K562 (cell line): ENCODE results near the gene CCDC194. TPM values are rescaled to one million over a fixed set of nuclear protein-coding genes. Genes with fewer than 3 reads are reported as not detected.

Source experiments
- BRD9 ChIP-seq: fragments of 450-650 bp; IDR thresholded peaks from 2 replicates; pipeline ENCODE4 v1.6.1; 2018; ENCODE audit warnings: low read depth; ENCODE audit not compliant: partially characterized antibody
- CBX8 ChIP-seq: fragments of 200-600 bp; sonication (generic); IDR thresholded peaks from 2 replicates; pipeline ENCODE4 v1.6.1; 2012; ENCODE audit warnings: borderline replicate concordance, mixed run types, low read depth, mild to moderate bottlenecking, moderate library complexity, mixed read lengths, low read length, control low read depth, inconsistent platforms; ENCODE audit not compliant: poor library complexity, severe bottlenecking; ENCODE audit errors: extremely low read depth
- CREB1 ChIP-seq, 2 experiments: sonication (generic) in 1 of 2; formaldehyde crosslinking in 1 of 2; IDR thresholded peaks; 2 replicates each; pipeline versions ENCODE4 v1.6.1 to v1.8.0; 2012 to 2022; ENCODE audit warnings: inconsistent platforms in 1 of 2, mild to moderate bottlenecking in 1 of 2, missing genetic modification reagents in 1 of 2, moderate library complexity in 1 of 2
- NCOA1 ChIP-seq: fragments of 450-650 bp; IDR thresholded peaks from 2 replicates; pipeline ENCODE4 v1.6.1; 2016; ENCODE audit warnings: low read depth
- NR2C2 ChIP-seq, 2 experiments: fragments of 200-800 bp in 1 of 2; sonication (Bioruptor generic) in 1 of 2; sonication (generic) in 1 of 2; formaldehyde crosslinking in 1 of 2; IDR thresholded peaks; 2 replicates each; pipeline versions ENCODE4 v1.6.1 to v1.8.0; 2016 to 2022; ENCODE audit warnings: mild to moderate bottlenecking in 1 of 2, missing compliant biosample characterization in 1 of 2, missing genetic modification characterization in 1 of 2, missing genetic modification reagents in 1 of 2
- SNRNP70 ChIP-seq: fragments of 200-400 bp; formaldehyde crosslinking; optimal IDR thresholded peaks from 2 replicates; pipeline ENCODE3; 2017; ENCODE audit warnings: low read depth, low read length
- ZNF263 ChIP-seq: sonication (generic); formaldehyde crosslinking; IDR thresholded peaks from 2 replicates; pipeline ENCODE4 v1.8.0; 2022; ENCODE audit warnings: mild to moderate bottlenecking, missing genetic modification reagents, borderline replicate concordance
- ZNF696 ChIP-seq: fragments of 250-450 bp; sonication (Bioruptor Pico); conservative IDR thresholded peaks from 2 replicates; pipeline ENCODE4 v1.4.0; 2020; ENCODE audit warnings: mild to moderate bottlenecking, moderate library complexity
- polyA plus RNA-seq, 8 experiments: library from polyadenylated mRNA; depleted of rRNA in 4 of 8; stranded (reverse) in 5 of 8; unstranded in 3 of 8; fragments of >200 nt; fragmentation: Nextera tagmentation in 2 of 8; fragmentation: Illumina TruSeq in 1 of 8; extraction: Ambion mirVana in 2 of 8; extraction: Trizol in 1 of 8; gene quantifications; 2 replicates each; pipeline versions ENCODE4 v1.2.1 to v1.2.3, GENCODE V29; 2011 to 2014; ENCODE audit warnings: inconsistent platforms in 1 of 8, missing spikeins in 1 of 8
- total RNA-seq, 7 experiments: library from RNA; depleted of rRNA in 6 of 7; stranded (reverse); fragments of >200 nt in 6 of 7; fragmentation: Illumina TruSeq in 2 of 7; extraction: Trizol in 2 of 7; gene quantifications; 2 replicates each; pipeline versions ENCODE4 v1.2.1 to v1.2.3, GENCODE V29; 2011 to 2021; ENCODE audit warnings: low replicate concordance in 1 of 7
- TF ChIP-seq, protein P1 (sequence below): fragments of 250-450 bp; sonication (Bioruptor Pico); IDR thresholded peaks from 2 replicates; pipeline ENCODE4 v1.9.0; 2021; ENCODE audit warnings: mild to moderate bottlenecking, inconsistent platforms
- TF ChIP-seq, protein P2 (sequence below), 3 experiments: fragments of 200-800 bp in 1 of 3; sonication (Bioruptor generic) in 1 of 3; sonication (generic) in 1 of 3; formaldehyde crosslinking in 1 of 3; IDR thresholded peaks; 2 replicates each; pipeline versions ENCODE4 v1.6.1 to v1.8.0; 2016 to 2022; ENCODE audit warnings: mild to moderate bottlenecking in 2 of 3, missing compliant biosample characterization in 2 of 3, missing genetic modification characterization in 2 of 3, missing genetic modification reagents in 1 of 3
- TF ChIP-seq, protein P3 (sequence below): conservative IDR thresholded peaks from 2 replicates; pipeline ENCODE4 v1.6.1; 2011; ENCODE audit warnings: low read depth, mild to moderate bottlenecking, low read length; ENCODE audit not compliant: control insufficient read depth
- TF ChIP-seq, protein P4 (sequence below): sonication (generic); formaldehyde crosslinking; IDR thresholded peaks from 2 replicates; pipeline ENCODE4 v1.9.0; 2022; ENCODE audit warnings: mild to moderate bottlenecking, missing genetic modification reagents

CCDC194 gene
- total and polyA plus RNA-seq, 9 of the 15 experiments (the other 6 are each of a cell fraction or from before 2014, with no cell fraction given) = 0.13 to 1.3 (median 0.39) TPM; not detected in 3

DNA sequence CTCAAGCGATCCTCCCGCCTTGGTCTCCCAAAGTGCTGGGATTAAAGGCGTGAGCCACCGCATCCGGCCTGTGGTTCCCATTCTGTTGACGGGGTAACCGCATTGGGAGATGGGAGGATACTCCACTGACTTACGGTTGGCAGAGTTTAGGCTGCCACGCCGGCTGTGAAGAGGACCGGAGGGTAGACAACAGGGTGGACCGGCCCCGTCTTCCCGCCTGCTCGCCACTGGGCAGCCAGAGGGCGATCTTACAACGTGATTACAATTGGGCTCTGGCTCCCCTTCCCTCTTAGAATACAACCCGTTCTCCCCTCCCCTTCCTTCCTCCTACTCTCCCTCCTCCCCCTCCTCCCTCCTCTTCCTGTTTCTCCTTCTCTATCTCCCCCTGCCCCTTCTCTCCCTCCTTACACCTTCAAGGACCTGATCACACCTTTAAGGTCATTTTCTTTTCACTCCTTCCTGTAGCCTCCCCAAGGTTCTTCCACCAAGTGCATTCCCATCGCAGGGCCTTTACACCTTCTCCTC is 957 bp upstream of the CCDC194 start (continued):
- TF ChIP-seq CBX8 = no peak
- TF ChIP-seq BRD9 = peak; percentile 44
- TF ChIP-seq SNRNP70 = no peak
- TF ChIP-seq, protein P1, sequence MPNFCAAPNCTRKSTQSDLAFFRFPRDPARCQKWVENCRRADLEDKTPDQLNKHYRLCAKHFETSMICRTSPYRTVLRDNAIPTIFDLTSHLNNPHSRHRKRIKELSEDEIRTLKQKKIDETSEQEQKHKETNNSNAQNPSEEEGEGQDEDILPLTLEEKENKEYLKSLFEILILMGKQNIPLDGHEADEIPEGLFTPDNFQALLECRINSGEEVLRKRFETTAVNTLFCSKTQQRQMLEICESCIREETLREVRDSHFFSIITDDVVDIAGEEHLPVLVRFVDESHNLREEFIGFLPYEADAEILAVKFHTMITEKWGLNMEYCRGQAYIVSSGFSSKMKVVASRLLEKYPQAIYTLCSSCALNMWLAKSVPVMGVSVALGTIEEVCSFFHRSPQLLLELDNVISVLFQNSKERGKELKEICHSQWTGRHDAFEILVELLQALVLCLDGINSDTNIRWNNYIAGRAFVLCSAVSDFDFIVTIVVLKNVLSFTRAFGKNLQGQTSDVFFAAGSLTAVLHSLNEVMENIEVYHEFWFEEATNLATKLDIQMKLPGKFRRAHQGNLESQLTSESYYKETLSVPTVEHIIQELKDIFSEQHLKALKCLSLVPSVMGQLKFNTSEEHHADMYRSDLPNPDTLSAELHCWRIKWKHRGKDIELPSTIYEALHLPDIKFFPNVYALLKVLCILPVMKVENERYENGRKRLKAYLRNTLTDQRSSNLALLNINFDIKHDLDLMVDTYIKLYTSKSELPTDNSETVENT (CRISPR knock-in tag) = peak; percentile 73; the same call in 1 of the 2 replicates
- TF ChIP-seq ZNF696 (CRISPR knock-in tag) = no peak
- TF ChIP-seq, protein P2, sequence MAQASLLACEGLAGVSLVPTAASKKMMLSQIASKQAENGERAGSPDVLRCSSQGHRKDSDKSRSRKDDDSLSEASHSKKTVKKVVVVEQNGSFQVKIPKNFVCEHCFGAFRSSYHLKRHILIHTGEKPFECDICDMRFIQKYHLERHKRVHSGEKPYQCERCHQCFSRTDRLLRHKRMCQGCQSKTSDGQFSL (CRISPR knock-in tag; IDR thresholded peaks at IDR 0.05) = peak; percentile 69
- TF ChIP-seq, protein P2 (tag; IDR thresholded peaks at IDR 0.05) = no peak
- TF ChIP-seq NCOA1 = peak; percentile 67; the same call in 1 of the 2 replicates
- TF ChIP-seq CREB1 (IDR thresholded peaks at IDR 0.05) = no peak
- TF ChIP-seq CREB1 (CRISPR knock-in tag; IDR thresholded peaks at IDR 0.05) = peak; percentile 66
- TF ChIP-seq, protein P3, sequence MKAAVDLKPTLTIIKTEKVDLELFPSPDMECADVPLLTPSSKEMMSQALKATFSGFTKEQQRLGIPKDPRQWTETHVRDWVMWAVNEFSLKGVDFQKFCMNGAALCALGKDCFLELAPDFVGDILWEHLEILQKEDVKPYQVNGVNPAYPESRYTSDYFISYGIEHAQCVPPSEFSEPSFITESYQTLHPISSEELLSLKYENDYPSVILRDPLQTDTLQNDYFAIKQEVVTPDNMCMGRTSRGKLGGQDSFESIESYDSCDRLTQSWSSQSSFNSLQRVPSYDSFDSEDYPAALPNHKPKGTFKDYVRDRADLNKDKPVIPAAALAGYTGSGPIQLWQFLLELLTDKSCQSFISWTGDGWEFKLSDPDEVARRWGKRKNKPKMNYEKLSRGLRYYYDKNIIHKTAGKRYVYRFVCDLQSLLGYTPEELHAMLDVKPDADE = 0 out of 2 replicates have a peak, but pooled peaks have one; percentile 27
- TF ChIP-seq, protein P4, sequence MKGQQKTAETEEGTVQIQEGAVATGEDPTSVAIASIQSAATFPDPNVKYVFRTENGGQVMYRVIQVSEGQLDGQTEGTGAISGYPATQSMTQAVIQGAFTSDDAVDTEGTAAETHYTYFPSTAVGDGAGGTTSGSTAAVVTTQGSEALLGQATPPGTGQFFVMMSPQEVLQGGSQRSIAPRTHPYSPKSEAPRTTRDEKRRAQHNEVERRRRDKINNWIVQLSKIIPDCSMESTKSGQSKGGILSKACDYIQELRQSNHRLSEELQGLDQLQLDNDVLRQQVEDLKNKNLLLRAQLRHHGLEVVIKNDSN (CRISPR knock-in tag) = no peak
- peak; percentile 100 for TF ChIP-seq ZNF263 (CRISPR knock-in tag)
- TF ChIP-seq NR2C2 (CRISPR knock-in tag; IDR thresholded peaks at IDR 0.05) = 0 out of 2 replicates have a peak, but pooled peaks have one; percentile 20
- no peak for TF ChIP-seq NR2C2 (tag; IDR thresholded peaks at IDR 0.05)
